ENCODE data around the gene NDRG4. TPM values are rescaled to one million over a fixed set of nuclear protein-coding genes. Genes with fewer than 3 reads are reported as not detected.

The NDRG4 gene
- total and polyA plus RNA-seq, 2 donors (not counting 3 experiments of a cell fraction or from before 2014, with no cell fraction given): 35.8 to 74.3 TPM

GRCh38 chr16:58492735-58493134 lies 7.2 kb upstream of the NDRG4 start:
- H3K9ac ChIP-seq (replicated peaks; ENCODE audit: extremely low read depth, insufficient read depth, low read length): no peak overlapping the region
- no peak overlapping the region for H3K4me2 ChIP-seq (ENCODE audit: insufficient read depth, low read length)
- BruUV-seq (replicated peaks): no TSS peak
- TF ChIP-seq JUN (IDR thresholded peaks at IDR 0.05; ENCODE audit: borderline replicate concordance, insufficient read depth, insufficient read length, low read depth): no peak
- TF ChIP-seq CTCF (IDR thresholded peaks at IDR 0.05; ENCODE audit: extremely low read depth in 1 of 2, insufficient read depth in 1 of 2, low read depth in 1 of 2, low read length in 2 of 2): no peak
- no peak for TF ChIP-seq MAX (IDR thresholded peaks at IDR 0.05; ENCODE audit: insufficient read depth, insufficient read length)
- no peak for TF ChIP-seq POLR2A (IDR thresholded peaks at IDR 0.05; ENCODE audit: low read depth, low read length)
- no peak for TF ChIP-seq EZH2 (IDR thresholded peaks at IDR 0.05; ENCODE audit: borderline replicate concordance, low read depth, low read length, severe bottlenecking)
- no peak for TF ChIP-seq GATA2 (IDR thresholded peaks at IDR 0.05; ENCODE audit: insufficient read depth, insufficient read length, low read depth, low read length)
- TF ChIP-seq FOS (IDR thresholded peaks at IDR 0.05; ENCODE audit: borderline replicate concordance, insufficient read depth, low read length): no peak
- TF ChIP-seq MYC (IDR thresholded peaks at IDR 0.05; ENCODE audit: low read depth, low read length): no peak
- TF ChIP-seq POLR2AphosphoS5 (IDR thresholded peaks at IDR 0.05; ENCODE audit: insufficient read depth, low read depth, low read length): no peak
- no peak overlapping the region for H2AFZ ChIP-seq (ENCODE audit: low read depth, low read length)
- intact Hi-C loops (cut with micrococcal nuclease): no loop called here
- H3K27me3 ChIP-seq (ENCODE audit: control insufficient read depth in 2 of 2, insufficient read depth in 2 of 2, low read length in 2 of 2): no peaks in the 10 kb centered on the region
- POLR2A ChIA-PET: no interaction called here
- no peaks in the 10 kb centered on the region for H3K79me2 ChIP-seq (ENCODE audit: control insufficient read depth, insufficient read depth, low read length)
- no peaks in the 10 kb centered on the region for H4K20me1 ChIP-seq (replicated peaks; ENCODE audit: control insufficient read depth, extremely low read depth, insufficient read depth, low read length)
- dilution Hi-C loops (cut with MboI; ENCODE audit: extremely low pct_ligation_motif_present, low sequenced_read_pairs): no loop called here
- H3K27ac ChIP-seq (ENCODE audit: insufficient read depth, low read depth, low read length): no peak overlapping the region
- no peak overlapping the region for H3K4me3 ChIP-seq (replicated peaks in 1 of 3; ENCODE audit: insufficient read depth in 1 of 3, low read depth in 1 of 3, low read length in 3 of 3)
- DNase-seq (ENCODE audit: low read depth, low spot score) (no peak), FAIRE-seq (no peak)
- H3K9me1 ChIP-seq (replicated peaks; ENCODE audit: control insufficient read depth, extremely low read depth, insufficient read depth, low read length): no peaks in the 10 kb centered on the region
- CTCF ChIA-PET: interaction anchor here (4.4 kb wide), 1 partner anchor 156 kb away, joined by 25 read pairs; no protein-coding TSS in a partner anchor
- no peaks in the 10 kb centered on the region for H3K9me3 ChIP-seq (replicated peaks; ENCODE audit: control insufficient read depth, insufficient read depth, low read length)
- no peaks in the 10 kb centered on the region for H3K4me1 ChIP-seq (ENCODE audit: control insufficient read depth, extremely low read depth, insufficient read depth, low read length)
- peaks cover 0 to 3% of the 10 kb centered on the region in 2 experiments for H3K36me3 ChIP-seq (ENCODE audit: control insufficient read depth in 2 of 2, extremely low read depth in 1 of 2, insufficient read depth in 2 of 2, low read length in 2 of 2)

All from endothelial cell of umbilical vein (primary cell).